RPMI8226 (cell line): ENCODE results near the gene AGAP1.
"Not testable (repeated sequence)": the region's sequence is repeated elsewhere in the genome, so short reads cannot be mapped to it uniquely, and the experiment has no call there.

ENCODE experiments used
- DNase-seq: peaks from one replicate; pipeline ENCODE4 v3.0.0-alpha.2; 2015

The AGAP1 gene

GRCh38 chr2:235747786-235748091 is 253.9 kb downstream of the AGAP1 start:
- DNase-seq, result no peak

- no peak for DNase-seq
Measured at GRCh38 chr2:235749121-235749770, 255.4 kb downstream of the AGAP1 start.

GRCh38 chr2:235749771-235750160 is 255.9 kb downstream of the AGAP1 start:
- DNase-seq, result no peak

GRCh38 chr2:235752846-235753245 is 259.0 kb downstream of the AGAP1 start:
- no peak for DNase-seq

- DNase-seq, result no peak
Measured at GRCh38 chr2:235754357-235755207, 260.7 kb downstream of the AGAP1 start.

- DNase-seq, result no peak
Measured at GRCh38 chr2:235756491-235756890, 262.6 kb downstream of the AGAP1 start.

- no peak for DNase-seq
Measured at GRCh38 chr2:235757212-235757611, 263.4 kb downstream of the AGAP1 start.

- no peak for DNase-seq
Measured at GRCh38 chr2:235757640-235758039, 263.8 kb downstream of the AGAP1 start.

- no peak for DNase-seq
Measured at GRCh38 chr2:235762832-235763598, 269.2 kb downstream of the AGAP1 start.

GRCh38 chr2:235763816-235764215 is 270.0 kb downstream of the AGAP1 start:
- DNase-seq, result no peak

GRCh38 chr2:235764478-235764877 is 270.6 kb downstream of the AGAP1 start:
- DNase-seq, result not testable (repeated sequence)

GRCh38 chr2:235765181-235765820 is 271.5 kb downstream of the AGAP1 start:
- no peak for DNase-seq

- peak; percentile 66 for DNase-seq
Measured at GRCh38 chr2:235766278-235766677, 272.4 kb downstream of the AGAP1 start.

GRCh38 chr2:235768606-235769005 is 274.8 kb downstream of the AGAP1 start:
- DNase-seq, result no peak

GRCh38 chr2:235769046-235769445 is 275.2 kb downstream of the AGAP1 start:
- DNase-seq, result no peak

- no peak for DNase-seq
Measured at GRCh38 chr2:235770909-235771820, 277.3 kb downstream of the AGAP1 start.

GRCh38 chr2:235773188-235773928 is 279.5 kb downstream of the AGAP1 start:
- DNase-seq, result no peak

GRCh38 chr2:235774153-235774870 is 280.5 kb downstream of the AGAP1 start:
- DNase-seq, result no peak

- no peak for DNase-seq
Measured at GRCh38 chr2:235776531-235776930, 282.7 kb downstream of the AGAP1 start.

GRCh38 chr2:235779444-235779896 is 285.6 kb downstream of the AGAP1 start:
- DNase-seq, result peak; percentile 51

GRCh38 chr2:235780401-235780800 is 286.6 kb downstream of the AGAP1 start:
- DNase-seq, result no peak
